B cell (primary cell): ENCODE measurements around the gene G6PD.
"Not testable (repeated sequence)": the region's sequence is repeated elsewhere in the genome, so short reads cannot be mapped to it uniquely, and the experiment has no call there.

ENCODE experiments used
- EZH2 ChIP-seq: IDR thresholded peaks from 2 replicates; pipeline ENCODE4 v1.6.1; 2012; ENCODE audit warnings: borderline replicate concordance, low read depth, mild to moderate bottlenecking, moderate library complexity, low read length; ENCODE audit not compliant: insufficient read depth, poor library complexity, severe bottlenecking
- TF ChIP-seq, protein P1 (sequence below): fragments of 200-600 bp; IDR thresholded peaks from one replicate; pipeline ENCODE4 v1.8.0; 2022; ENCODE audit warnings: antibody characterized with exemption, mild to moderate bottlenecking

DNA sequence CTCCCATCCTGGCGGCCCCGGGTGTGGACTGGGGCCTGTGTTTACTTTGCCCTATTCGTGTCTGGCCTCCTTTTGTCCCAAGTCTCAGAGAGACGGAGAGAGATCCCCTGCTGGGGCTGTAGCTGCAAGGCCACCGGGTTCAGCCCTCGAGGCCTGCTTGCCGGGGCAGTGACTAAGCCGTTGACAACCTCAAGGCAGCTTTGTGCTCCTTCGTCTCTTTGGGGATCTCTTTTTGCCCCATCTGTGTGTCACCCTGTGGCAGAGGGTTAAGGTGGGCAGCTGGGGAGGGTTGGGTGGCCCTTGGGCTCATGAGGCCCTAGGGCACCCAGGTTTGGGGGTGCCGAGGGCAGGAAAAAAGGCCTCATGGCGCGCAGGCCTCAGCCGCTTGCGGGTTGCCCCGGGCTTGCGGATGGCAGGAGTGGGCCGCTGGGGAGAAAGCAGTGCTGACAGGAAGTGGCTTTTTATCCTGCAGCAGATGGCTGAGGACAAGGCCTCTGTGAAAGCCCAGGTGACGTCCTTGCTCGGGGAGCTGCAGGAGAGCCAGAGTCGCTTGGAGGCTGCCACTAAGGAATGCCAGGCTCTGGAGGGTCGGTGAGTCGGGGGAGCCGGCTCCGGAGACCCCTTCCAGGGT, 11.5 kb upstream of the G6PD start:
- not testable (repeated sequence) for TF ChIP-seq EZH2
- TF ChIP-seq, protein P1, sequence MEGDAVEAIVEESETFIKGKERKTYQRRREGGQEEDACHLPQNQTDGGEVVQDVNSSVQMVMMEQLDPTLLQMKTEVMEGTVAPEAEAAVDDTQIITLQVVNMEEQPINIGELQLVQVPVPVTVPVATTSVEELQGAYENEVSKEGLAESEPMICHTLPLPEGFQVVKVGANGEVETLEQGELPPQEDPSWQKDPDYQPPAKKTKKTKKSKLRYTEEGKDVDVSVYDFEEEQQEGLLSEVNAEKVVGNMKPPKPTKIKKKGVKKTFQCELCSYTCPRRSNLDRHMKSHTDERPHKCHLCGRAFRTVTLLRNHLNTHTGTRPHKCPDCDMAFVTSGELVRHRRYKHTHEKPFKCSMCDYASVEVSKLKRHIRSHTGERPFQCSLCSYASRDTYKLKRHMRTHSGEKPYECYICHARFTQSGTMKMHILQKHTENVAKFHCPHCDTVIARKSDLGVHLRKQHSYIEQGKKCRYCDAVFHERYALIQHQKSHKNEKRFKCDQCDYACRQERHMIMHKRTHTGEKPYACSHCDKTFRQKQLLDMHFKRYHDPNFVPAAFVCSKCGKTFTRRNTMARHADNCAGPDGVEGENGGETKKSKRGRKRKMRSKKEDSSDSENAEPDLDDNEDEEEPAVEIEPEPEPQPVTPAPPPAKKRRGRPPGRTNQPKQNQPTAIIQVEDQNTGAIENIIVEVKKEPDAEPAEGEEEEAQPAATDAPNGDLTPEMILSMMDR, result not testable (repeated sequence)
